ENCODE data around the gene ERMAP.

The ERMAP gene

GRCh38 chr1:42873670-42874069, 56.7 kb downstream of the ERMAP start:
- DNase-seq (ENCODE audit: low read depth in 2 of 2) = no peak

- no peak for DNase-seq (ENCODE audit: low read depth in 2 of 2)
Observed at GRCh38 chr1:42876009-42876408, 59.1 kb downstream of the ERMAP start.

DNA sequence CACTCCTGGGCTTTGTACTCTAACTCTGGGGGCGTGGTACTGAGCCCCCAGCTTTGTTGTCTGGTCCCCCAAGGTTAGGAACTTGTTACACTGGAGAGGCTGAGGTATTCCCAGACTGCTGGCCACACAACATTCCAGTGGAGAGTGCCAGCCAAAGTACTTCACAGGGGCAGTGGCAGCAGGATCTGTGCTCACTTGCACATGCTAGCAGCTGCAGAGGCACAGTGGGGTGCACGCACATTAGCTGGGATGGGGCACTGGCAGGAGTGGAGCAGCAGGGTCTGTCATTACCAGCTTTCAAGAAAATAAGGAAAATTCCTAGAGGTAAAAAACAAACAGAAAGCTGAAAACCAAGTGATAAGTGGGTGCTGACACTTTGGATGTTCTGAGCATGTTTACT, 60.5 kb downstream of the ERMAP start:
- DNase-seq (ENCODE audit: low read depth in 2 of 2) = no peak

DNA sequence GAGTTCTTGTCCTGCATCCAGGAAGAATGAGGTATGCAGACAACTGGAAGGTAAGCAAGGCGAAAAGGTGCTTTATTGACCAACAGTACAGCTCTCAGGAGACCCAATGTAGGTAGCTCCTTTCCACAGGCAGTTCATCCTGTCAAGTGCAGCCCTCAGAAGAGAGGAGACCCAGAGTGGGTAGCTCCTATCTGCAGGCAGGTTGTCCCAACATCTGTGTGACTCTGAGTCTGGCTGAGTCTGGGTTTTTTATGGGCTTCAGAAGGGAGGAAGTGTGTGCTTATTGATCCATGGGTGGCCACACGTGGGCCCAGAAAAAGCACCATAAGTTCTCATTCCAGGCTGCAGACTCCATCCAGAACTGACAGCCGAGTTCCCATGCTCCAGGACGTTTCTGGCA, 63.5 kb downstream of the ERMAP start:
- DNase-seq (ENCODE audit: low read depth in 2 of 2) = no peak

DNA sequence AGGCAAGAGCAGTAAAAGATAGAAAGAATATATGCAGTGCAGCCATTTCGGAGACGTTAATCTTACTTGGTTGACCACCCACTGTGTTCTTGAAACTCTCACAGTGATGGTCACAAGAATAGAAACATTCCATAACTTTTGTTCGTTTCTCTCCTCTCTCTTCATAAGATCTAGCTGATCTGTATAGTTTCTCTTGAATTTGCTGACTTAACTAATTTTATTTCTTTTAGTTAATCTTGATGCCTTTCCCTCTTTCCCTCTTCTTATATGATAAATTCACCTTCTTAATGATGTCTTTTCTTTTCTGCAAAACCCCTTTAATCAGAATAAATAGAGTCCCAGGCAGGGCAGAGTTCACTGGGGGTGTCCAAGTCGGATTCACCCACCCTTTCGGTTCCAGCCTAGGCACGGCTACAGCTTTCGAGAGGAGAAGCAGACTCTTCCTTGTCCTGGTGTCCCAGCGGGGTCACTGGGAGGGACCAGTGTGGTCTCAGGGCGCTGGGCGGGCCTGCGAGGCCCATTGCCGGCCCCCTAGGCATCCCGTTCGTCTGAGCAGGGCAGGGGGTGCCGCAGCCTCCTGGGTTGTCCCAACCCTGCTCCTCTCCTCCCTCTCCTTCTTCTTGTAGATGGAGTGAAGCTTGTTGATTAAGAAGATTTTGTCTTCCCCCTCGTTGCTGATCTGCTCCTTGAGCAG, 69.3 kb downstream of the ERMAP start:
- DNase-seq (ENCODE audit: low read depth in 2 of 2) = no peak

DNA sequence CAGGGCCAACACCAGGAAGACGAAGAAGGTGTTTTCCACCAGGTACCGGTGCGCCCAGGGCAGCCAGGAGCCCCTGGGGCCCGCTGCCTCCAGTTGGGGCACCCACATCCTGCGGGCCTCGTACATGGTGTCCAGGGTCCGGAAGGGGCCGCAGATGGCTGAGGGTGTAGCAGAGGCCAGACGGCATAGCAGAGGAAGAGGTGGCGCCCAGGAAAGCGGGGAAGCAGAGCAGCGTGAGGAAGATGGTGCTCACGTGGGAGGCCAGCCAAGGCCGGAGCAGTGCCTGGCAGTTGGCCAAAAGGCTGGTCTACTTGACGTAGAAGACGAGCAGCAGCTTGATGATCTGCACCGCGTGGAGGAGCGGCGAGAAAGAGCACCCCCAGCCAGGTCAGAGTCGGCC, 69.9 kb downstream of the ERMAP start:
- DNase-seq (ENCODE audit: low read depth in 2 of 2) = no peak

DNA sequence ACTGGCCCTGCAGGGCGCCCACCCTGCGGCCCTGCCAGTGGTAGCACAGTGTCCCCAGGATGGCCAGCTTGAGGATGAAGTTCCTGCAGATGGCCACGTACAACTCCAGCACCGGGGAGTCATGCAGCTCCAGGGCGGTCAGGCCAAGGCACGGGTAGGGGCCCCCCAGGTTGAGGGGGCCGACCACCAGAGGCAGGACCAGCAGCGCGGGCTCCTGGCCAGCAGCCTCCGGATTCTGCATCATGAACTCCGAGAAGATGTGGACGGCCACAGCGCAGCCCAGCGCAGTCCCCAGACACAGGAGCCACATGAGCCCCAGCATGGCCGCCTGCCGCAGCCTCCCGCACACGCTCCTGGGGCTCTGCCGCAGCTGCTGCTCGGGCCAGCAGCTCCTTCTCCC, 70.4 kb downstream of the ERMAP start:
- no peak for DNase-seq (ENCODE audit: low read depth in 2 of 2)

GRCh38 chr1:42888013-42888633, 71.2 kb downstream of the ERMAP start:
- no peak for DNase-seq (ENCODE audit: low read depth in 2 of 2)

DNA sequence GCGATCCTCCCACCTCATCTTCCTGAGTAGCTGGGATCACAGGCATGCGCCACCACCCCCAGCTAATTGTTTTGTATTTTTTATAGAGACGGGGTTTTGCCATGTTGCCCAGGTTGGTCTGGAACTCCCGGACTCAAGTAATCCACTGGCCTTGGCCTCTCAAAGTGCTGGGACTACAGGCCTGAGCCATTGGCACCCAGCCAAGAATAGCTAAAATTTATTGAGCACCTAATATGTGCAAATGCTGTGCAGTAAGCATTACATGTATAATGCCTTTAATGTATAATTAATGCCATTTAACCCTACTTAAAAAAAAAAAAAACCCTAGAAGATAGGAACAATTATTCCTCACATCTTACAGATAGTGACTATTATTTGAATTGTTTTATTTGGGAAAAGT, 72.3 kb downstream of the ERMAP start:
- no peak for DNase-seq (ENCODE audit: low read depth in 2 of 2)

DNA sequence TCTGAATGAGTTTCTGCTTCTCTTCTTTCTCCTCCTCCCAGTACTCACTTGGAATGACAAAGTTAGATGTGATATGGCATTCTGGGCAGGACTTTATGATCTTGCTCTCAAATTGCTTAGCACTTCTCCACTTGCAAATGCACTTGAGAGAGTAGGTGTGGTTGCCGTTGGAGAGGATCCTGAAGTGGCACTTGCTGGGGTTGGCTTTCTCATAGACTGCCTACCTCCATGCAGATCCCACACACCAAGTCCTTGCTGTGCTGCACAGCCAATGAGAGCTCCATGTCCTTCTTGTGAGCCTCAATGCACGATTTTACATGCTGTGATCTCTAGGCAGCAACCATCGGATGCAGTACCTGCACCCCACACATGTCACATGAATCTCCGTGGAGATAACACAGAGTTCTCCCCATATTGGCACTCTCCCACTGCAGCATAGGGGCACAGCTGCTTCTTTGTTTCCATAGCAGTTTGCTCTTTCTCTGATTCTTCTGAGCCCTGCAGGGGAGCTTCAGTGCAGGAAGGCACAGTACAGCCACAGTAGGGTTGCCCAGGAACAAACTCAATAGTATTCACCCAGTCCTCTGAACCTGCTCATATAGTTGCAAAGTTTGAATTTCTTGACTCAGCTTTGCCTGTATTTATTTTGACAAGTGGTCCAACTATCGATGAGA, 74.7 kb downstream of the ERMAP start:
- no peak for DNase-seq (ENCODE audit: low read depth in 2 of 2)

Measured in stimulated activated CD8-positive, alpha-beta memory T cell treated with anti-CD3 and anti-CD28 coated beads, Interleukin-2, amount 100 ng/mL, for 48 hours (primary cell).